NB4 (cell line): ENCODE results near the gene WNT6.

Experiments
- CTCF ChIP-seq: IDR thresholded peaks from one replicate; pipeline ENCODE4 v1.5.1; 2012; ENCODE audit warnings: low read depth, low read length
- MAX ChIP-seq: IDR thresholded peaks from 2 replicates; pipeline ENCODE4 v1.6.1; 2011; ENCODE audit warnings: low read depth, low read length
- MYC ChIP-seq: IDR thresholded peaks from 2 replicates; pipeline ENCODE4 v1.6.1; 2011; ENCODE audit warnings: low read depth, low read length
- POLR2A ChIP-seq: IDR thresholded peaks from 2 replicates; pipeline ENCODE4 v1.6.1; 2011; ENCODE audit warnings: mild to moderate bottlenecking; ENCODE audit not compliant: insufficient read length; ENCODE audit errors: extremely low read depth

GRCh38 chr2:218887079-218887478 lies 27.5 kb downstream of the WNT6 start:
- TF ChIP-seq CTCF (no peak), MAX (no peak), POLR2A (no peak), MYC (no peak)
